HG03342 (cell line): ENCODE results near the gene IKBKE.

Experiments
- ATAC-seq: cut with Tn5 transposase; IDR thresholded peaks from one replicate; pipeline ENCODE4 v1.9.1; 2021; ENCODE audit warnings: mild to moderate bottlenecking, moderate library complexity; ENCODE audit not compliant: unreplicated experiment

IKBKE gene

DNA sequence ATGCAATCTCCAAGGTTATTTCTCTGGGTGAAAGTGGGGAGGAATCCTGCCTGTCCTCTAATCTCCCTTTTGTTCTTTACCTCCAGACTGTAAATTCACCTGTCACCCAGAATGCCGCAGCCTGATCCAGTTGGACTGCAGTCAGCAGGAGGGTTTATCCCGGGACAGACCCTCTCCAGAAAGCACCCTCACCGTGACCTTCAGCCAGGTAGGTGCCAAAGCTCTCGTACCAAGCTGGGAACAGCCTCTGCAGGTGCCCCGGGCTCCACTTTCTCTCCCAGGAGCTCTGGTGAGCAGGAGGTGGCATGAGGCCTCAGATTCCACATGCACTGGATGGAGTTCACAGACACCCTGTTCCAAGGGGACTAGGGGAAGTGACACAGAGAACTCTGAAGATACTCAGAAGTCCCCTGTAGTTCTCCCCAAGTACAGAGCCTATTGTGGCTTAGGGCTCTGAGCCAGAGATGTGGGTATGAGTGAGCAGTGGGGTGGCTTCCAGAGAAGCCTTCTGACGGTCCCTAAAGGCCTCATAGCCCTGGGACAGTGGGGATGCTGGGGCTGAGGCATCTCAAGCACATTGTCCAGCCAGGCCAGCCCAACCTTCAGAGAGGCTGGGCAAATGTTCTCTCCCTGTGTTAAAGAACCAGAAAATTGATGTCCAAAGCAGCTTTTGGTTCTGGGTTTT lies 68.0 kb downstream of the IKBKE start:
- ATAC-seq = no peak

- ATAC-seq = no peak
These were observed 68.8 kb downstream of the IKBKE start for GRCh38 chr1:206538901-206539640.

- no peak for ATAC-seq
These were observed 69.9 kb downstream of the IKBKE start for GRCh38 chr1:206540044-206540780.

- ATAC-seq = no peak
These were observed 71.1 kb downstream of the IKBKE start for GRCh38 chr1:206541236-206541833.

- ATAC-seq = no peak
These were observed 74.4 kb downstream of the IKBKE start for GRCh38 chr1:206544562-206545257.

- ATAC-seq = no peak
These were observed 75.1 kb downstream of the IKBKE start for GRCh38 chr1:206545351-206545750.
